OCI-LY3 (cell line): Measurements from ENCODE around the gene EDN2.

ENCODE experiments used
- H2AFZ ChIP-seq: fragments of 200-600, 300-600 bp; shearing (Covaris generic); 2 replicates; pipeline ENCODE4 v1.6.0; 2014; ENCODE audit warnings: antibody characterized with exemption, low read depth, low read length
- H3K27ac ChIP-seq: fragments of 200-600, 300-600 bp; sonication (generic); 2 replicates; pipeline ENCODE4 v1.5.1; 2014; ENCODE audit warnings: mild to moderate bottlenecking, low read length, moderate library complexity, mixed read lengths
- H3K27me3 ChIP-seq: fragments of 200-600, 300-600 bp; sonication (generic); 2 replicates; pipeline ENCODE4 v1.6.1; 2014; ENCODE audit warnings: low read depth, low read length, mixed read lengths
- H3K36me3 ChIP-seq: fragments of 200-600, 300-600 bp; sonication (generic); replicated peaks from 2 replicates; pipeline ENCODE3; 2014; ENCODE audit warnings: low read depth, low read length, mixed read lengths
- H3K4me1 ChIP-seq: fragments of 300-600, 200-600 bp; sonication (generic); 2 replicates; pipeline ENCODE4 v1.6.1; 2014; ENCODE audit warnings: low read length, mixed read lengths
- H3K4me2 ChIP-seq: fragments of 200-600, 300-600 bp; sonication (generic); 2 replicates; pipeline ENCODE4 v1.6.1; 2014; ENCODE audit warnings: low read length, mixed read lengths
- H3K4me3 ChIP-seq: fragments of 300-600, 200-600 bp; sonication (generic); 2 replicates; pipeline ENCODE4 v1.5.1; 2014; ENCODE audit warnings: antibody characterized with exemption, mild to moderate bottlenecking, low read length, moderate library complexity
- H3K79me2 ChIP-seq: fragments of 300-600, 200-600 bp; shearing (Covaris generic); 2 replicates; pipeline ENCODE4 v1.6.1; 2014; ENCODE audit warnings: mild to moderate bottlenecking, low read length, mixed read lengths
- H3K9ac ChIP-seq: fragments of 300-600, 200-600 bp; shearing (Covaris generic); 2 replicates; pipeline ENCODE4 v1.6.0; 2014; ENCODE audit warnings: mild to moderate bottlenecking, low read length, moderate library complexity
- H3K9me3 ChIP-seq: fragments of 200-600, 300-600 bp; shearing (Covaris generic); 2 replicates; pipeline ENCODE4 v1.6.1; 2014; ENCODE audit warnings: low read length, mixed read lengths; ENCODE audit not compliant: insufficient read depth
- H4K20me1 ChIP-seq: fragments of 200-600, 300-600 bp; sonication (generic); 2 replicates; pipeline ENCODE4 v1.6.1; 2016; ENCODE audit warnings: low read length, mixed read lengths; ENCODE audit not compliant: insufficient read depth
- EZH2phosphoT487 ChIP-seq: fragments of 200-600 bp; shearing (Covaris generic); IDR thresholded peaks from 2 replicates; pipeline ENCODE4 v1.6.1; 2018; ENCODE audit warnings: antibody characterized with exemption, mixed run types, low read depth
- TF ChIP-seq, protein P1 (sequence below): fragments of 200-600, 300-600 bp; sonication (generic); IDR thresholded peaks from 2 replicates; pipeline ENCODE4 v1.5.1; 2014; ENCODE audit warnings: antibody characterized with exemption, low read length, low read depth

Gene EDN2

DNA sequence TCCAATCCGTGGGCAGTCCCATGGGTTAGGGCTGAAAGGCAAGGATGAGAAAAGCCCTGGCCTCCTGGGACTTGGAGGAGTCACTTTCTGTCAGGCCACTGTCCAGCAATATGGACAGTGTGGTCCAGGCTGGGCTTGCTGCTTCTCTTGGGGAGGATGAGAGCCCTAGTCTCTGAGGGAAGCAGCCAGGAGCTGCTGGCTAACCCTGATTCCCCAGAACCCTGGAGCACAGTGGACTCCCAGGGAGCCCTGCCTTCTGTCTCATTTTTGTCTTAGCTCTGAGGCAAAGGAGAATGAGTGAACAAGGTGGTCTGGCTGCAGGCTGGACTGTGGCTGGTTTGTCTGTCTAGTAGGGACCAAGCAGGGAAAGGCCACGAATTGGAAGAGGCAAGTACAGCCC is 23.8 kb upstream of the EDN2 start:
- Histone ChIP-seq H3K27me3 (no peaks in the 10 kb centered on the region), H3K4me1 (peaks cover 13% of the 10 kb centered on the region), H4K20me1 (no peaks in the 10 kb centered on the region), H3K79me2 (no peaks in the 10 kb centered on the region), H3K9me3 (no peaks in the 10 kb centered on the region), H3K27ac (no peak overlapping the region), H3K4me2 (no peak overlapping the region), H3K4me3 (no peak overlapping the region), H3K9ac (no peak overlapping the region), H2AFZ (no peak overlapping the region), H3K36me3 (peaks cover 18% of the 10 kb centered on the region)
- TF ChIP-seq, protein P1, sequence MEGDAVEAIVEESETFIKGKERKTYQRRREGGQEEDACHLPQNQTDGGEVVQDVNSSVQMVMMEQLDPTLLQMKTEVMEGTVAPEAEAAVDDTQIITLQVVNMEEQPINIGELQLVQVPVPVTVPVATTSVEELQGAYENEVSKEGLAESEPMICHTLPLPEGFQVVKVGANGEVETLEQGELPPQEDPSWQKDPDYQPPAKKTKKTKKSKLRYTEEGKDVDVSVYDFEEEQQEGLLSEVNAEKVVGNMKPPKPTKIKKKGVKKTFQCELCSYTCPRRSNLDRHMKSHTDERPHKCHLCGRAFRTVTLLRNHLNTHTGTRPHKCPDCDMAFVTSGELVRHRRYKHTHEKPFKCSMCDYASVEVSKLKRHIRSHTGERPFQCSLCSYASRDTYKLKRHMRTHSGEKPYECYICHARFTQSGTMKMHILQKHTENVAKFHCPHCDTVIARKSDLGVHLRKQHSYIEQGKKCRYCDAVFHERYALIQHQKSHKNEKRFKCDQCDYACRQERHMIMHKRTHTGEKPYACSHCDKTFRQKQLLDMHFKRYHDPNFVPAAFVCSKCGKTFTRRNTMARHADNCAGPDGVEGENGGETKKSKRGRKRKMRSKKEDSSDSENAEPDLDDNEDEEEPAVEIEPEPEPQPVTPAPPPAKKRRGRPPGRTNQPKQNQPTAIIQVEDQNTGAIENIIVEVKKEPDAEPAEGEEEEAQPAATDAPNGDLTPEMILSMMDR = no peak
- no peak for TF ChIP-seq EZH2phosphoT487

DNA sequence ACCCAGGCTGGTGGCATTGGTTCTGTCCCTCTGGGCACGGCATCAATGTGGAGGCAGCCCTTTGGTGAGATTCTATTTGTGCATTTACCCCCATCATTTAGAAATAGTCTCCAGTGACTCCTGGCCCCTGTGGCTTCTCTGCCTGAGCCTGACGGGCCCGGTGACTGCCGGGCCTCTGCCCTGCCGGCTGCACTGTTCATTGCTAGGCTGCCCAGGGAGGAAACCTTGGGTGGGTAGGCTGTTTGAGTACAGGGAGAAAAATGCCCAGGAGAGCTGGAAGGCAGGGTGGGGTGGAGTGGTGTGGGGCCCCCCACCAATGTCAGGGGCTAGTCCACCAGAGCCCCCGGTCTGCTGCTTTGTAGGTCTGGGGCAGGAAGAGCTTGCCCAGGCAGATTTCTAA is 23.4 kb upstream of the EDN2 start:
- peaks cover 13% of the 10 kb centered on the region for H3K4me1 ChIP-seq
- no peak overlapping the region for H3K9ac ChIP-seq
- H3K4me2 ChIP-seq = no peak overlapping the region
- H3K4me3 ChIP-seq = no peak overlapping the region
- no peaks in the 10 kb centered on the region for H3K79me2 ChIP-seq
- H4K20me1 ChIP-seq = no peaks in the 10 kb centered on the region
- no peak overlapping the region for H3K27ac ChIP-seq
- TF ChIP-seq, protein P1 = no peak
- no peak for TF ChIP-seq EZH2phosphoT487
- no peaks in the 10 kb centered on the region for H3K9me3 ChIP-seq
- H3K36me3 ChIP-seq = peaks cover 14% of the 10 kb centered on the region
- H2AFZ ChIP-seq = no peak overlapping the region
- H3K27me3 ChIP-seq = no peaks in the 10 kb centered on the region

DNA sequence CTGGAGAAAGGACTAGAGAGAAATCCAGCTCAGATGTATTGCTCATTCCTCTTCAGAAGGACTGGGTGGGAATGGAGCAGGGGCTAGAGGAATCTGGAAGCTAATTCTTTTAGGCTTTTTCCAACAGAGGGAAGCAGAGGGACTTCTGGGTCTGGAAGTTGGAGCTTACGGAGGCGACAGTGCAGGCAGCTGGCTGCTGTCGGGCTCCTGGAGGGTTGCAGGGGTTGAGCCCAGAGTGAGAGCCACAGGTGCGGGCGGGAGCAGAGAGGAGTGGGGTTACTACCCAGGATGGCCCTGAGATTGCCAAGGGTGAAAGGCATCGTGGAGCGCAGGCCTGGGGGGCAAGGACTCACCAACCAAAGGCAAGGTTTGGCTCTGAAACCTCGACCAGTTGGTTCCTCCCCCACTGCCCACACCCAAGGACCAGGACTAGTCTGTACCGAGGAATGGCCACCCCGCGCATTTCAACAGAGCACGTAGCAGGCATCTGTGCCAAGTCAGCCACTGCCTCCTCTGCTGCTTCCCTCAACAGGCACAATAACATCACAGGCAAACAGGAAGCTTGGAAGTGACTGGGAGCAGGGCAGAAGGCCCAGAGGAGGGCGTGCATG is 22.7 kb upstream of the EDN2 start:
- H3K9me3 ChIP-seq = no peaks in the 10 kb centered on the region
- H3K4me1 ChIP-seq = peaks cover 13% of the 10 kb centered on the region
- no peak overlapping the region for H2AFZ ChIP-seq
- H3K4me3 ChIP-seq = no peak overlapping the region
- TF ChIP-seq, protein P1 = no peak
- no peak for TF ChIP-seq EZH2phosphoT487
- no peaks in the 10 kb centered on the region for H3K27me3 ChIP-seq
- no peaks in the 10 kb centered on the region for H3K79me2 ChIP-seq
- H3K27ac ChIP-seq = no peak overlapping the region
- no peaks in the 10 kb centered on the region for H4K20me1 ChIP-seq
- peaks cover 9% of the 10 kb centered on the region for H3K36me3 ChIP-seq
- H3K9ac ChIP-seq = no peak overlapping the region
- H3K4me2 ChIP-seq = no peak overlapping the region

DNA sequence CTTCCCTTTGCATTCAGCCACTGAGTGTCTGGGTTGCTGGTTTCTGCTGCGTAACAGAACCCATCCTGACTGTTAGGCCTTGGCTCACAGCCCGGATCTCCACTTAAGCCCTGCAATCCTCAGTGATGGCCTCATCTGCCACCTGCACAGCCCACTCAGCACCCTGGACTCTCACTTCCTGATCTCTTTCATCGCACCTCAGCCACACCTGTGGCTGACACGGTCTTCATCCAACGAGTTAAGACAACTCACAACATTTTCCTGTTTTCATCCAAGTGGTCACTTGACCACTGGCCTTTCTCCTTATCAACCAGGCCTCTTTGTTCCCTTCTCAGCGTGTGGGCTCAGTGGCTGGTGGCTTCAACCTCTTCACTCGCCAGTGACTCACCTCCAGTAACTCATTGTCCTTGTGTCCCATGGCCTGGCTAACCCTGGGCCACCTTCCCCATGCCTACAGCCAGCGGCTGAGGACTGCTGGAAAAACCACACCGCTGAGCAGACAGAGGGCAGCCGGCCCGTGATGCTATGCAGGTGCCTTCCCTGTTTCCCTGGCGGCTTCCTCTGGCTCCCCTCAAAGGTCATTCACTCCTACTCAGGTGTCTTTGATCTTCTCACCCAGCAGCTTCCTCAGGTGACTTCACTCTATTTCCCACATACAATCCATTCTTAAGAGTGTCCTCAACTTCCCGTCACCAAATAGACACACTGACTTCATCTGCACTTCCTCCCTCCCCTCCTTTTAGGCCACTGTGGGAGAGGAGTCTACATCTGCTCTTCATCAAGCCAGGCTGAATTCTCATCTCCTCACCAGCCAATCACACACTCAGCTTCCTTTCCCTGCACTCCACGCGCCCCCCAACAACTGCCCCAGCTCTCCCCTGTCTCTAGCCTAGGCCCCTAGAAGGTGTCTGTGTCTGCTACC is 19.9 kb upstream of the EDN2 start:
- no peak overlapping the region for H3K27ac ChIP-seq

More for the DNA sequence above, 19.9 kb upstream of the EDN2 start:
- H3K4me2 ChIP-seq = no peak overlapping the region
- H3K9me3 ChIP-seq = no peaks in the 10 kb centered on the region
- no peak for TF ChIP-seq EZH2phosphoT487
- TF ChIP-seq, protein P1 = no peak
- peaks cover 13% of the 10 kb centered on the region for H3K4me1 ChIP-seq
- H3K79me2 ChIP-seq = no peaks in the 10 kb centered on the region
- H3K27me3 ChIP-seq = no peaks in the 10 kb centered on the region
- no peak overlapping the region for H2AFZ ChIP-seq
- H3K4me3 ChIP-seq = no peak overlapping the region
- H3K9ac ChIP-seq = no peak overlapping the region
- no peaks in the 10 kb centered on the region for H4K20me1 ChIP-seq
- H3K36me3 ChIP-seq = peaks cover 4% of the 10 kb centered on the region
